T follicular helper cell (primary cell): ENCODE measurements around the gene SEMA6D.
"Not testable (repeated sequence)": the region's sequence is repeated elsewhere in the genome, so short reads cannot be mapped to it uniquely, and the experiment has no call there.

Experiments used
- DNase-seq: peaks from one replicate; pipeline ENCODE4 v3.0.0-alpha.2; 2020; ENCODE audit warnings: low read depth

The SEMA6D gene

DNA sequence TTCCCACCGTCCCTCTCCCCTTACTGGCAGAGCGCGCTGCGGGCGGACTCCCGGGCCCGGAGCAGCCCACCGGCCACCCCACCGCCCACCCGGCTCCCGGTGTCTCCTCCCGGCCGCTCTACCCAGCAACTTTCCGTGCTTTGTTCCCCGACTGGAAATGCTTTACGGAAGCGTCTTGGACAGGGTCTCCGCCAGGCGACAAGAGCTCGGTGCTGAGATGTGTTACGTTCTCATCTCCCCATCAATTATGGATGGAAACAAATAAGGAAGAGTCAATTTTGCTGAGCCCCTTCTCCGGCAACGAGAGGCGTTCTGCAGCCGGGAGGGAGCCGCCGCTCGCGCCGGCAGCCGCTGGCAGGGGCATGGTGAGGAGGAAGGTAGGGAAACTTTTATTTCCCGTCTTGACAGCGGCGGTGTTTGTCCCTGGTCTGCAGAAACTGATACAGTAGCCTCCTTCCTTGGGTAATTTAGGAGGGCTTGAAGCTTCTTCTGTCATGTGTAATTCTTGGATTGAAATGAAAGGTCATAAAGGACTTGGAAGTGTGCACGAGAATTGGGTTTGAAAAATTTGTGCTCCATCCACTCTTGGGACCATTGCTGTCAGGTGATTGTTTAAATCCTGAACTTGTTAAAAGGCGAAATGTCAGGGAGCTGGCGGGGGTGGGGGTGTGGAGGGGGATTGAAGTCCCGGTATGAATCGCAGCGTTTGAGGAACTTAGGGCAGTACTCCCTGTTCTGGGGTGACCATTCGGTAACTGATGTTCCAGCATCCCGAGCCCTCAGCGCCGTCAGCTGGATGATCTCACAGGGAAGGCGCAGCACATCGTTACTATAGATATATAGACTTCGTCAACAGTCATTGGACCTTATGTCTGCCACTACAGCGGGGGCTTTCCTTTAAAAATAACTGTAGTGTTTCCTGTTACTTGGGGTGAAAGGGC is 1.5 kb downstream of the SEMA6D start:
- DNase-seq = no peak

- DNase-seq = no peak
These were observed 2.4 kb downstream of the SEMA6D start for GRCh38 chr15:47719730-47720129.

DNA sequence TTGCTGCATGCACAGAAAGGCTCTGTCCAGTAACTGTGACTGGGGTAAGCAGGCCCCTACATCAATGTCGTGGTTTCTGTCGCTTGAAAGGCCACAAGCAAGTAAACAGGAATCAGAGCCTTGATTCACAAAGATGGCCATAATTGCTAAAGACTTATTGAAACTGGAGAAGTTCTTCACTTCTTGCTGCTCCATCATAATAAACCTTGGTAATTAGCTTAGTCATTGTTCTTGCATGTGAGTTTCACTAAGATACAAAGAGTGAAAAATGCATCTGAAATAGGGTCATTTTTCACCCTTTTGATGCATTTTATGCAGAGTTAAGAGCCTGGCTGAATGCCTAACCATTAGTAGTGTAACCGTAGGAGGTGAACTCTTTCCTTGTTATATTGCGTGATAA is 3.2 kb downstream of the SEMA6D start:
- no peak for DNase-seq

- no peak for DNase-seq
These were observed 4.4 kb downstream of the SEMA6D start for GRCh38 chr15:47721676-47722075.

- DNase-seq = no peak
These were observed 7.0 kb downstream of the SEMA6D start for GRCh38 chr15:47724346-47724745.

GRCh38 chr15:47725051-47725450 is 7.7 kb downstream of the SEMA6D start:
- DNase-seq = no peak

- DNase-seq = no peak
These were observed 8.6 kb downstream of the SEMA6D start for GRCh38 chr15:47725906-47726305.

DNA sequence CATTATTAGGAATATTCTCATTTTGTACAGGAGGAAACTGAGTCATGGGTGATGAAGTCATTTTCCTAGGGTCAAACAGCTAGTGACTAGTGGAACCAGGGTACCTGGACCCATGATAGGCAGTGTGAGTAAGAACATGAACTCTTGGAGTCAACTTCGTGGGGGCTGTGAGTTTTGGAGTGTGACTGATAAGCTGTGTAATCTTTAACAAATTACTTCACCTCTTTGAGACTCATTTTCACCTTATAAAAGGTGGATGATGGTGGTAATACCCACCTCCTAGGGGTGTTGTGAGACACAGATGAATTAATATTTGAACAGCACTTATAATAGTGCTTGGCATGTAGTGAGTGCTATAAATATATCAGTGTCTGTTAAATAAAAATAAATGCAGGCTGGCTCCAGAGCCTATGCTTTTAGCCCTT is 9.1 kb downstream of the SEMA6D start:
- no peak for DNase-seq

DNA sequence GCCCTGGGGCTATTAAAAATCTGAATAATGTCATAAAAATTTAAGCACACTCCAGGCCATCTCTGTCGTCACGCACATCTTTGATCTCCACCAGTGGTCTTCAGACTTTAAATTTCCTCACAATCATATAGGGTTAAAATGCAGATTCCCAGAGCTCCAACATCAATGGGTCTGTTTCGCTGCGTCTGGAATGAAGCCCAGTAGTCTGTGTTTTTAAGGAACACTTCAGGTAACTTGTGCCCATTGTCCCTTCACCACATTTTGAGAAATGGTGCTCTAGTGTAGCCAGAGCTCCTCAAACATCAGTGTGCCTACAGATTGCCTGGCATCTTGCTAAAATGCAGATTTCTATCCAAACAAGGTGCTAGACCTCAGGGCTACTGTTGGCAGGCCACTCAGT is 9.8 kb downstream of the SEMA6D start:
- DNase-seq = no peak

- no peak for DNase-seq
These were observed 10.4 kb downstream of the SEMA6D start for GRCh38 chr15:47727676-47728075.

DNA sequence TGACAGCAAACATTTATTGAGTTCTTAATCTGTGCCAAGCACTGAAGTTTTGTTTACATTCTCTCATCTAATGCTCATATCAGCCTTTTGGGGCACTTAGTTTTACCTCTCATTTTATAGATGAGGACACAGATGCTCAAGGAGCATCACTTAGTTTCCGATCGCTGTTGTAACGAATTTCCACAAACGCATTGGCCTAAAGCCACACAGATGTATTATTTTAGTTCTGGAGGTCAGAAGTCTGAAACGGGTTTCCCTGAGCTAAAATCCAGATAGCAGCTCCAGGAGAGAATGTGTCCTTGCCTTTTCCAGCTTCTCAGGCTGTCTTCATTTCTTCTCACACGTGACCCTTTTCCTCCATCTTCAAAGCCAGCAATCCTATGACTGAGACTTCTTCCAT is 11.1 kb downstream of the SEMA6D start:
- DNase-seq = no peak

- no peak for DNase-seq
These were observed 11.6 kb downstream of the SEMA6D start for GRCh38 chr15:47728886-47729285.

DNA sequence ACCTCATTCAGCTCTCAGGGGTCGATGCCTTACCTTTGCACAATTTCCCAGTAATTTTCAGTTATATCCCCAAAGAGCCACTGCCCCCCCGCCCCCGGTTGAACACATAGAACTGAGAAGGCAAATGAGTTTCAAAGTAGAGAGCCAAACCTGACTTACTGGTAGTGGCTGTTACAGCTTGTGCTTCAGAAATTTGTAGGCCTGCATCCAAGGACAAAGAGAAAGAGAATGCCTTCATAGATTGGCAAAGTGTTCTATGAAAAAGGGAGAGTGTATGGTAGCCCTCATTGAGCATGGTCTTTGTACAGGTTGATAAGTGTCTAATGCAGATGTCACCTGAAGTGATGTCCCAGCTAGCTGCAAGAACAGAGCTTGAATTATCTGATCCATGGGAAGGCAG is 13.9 kb downstream of the SEMA6D start:
- no peak for DNase-seq

- no peak for DNase-seq
These were observed 14.9 kb downstream of the SEMA6D start for GRCh38 chr15:47732248-47732647.

DNA sequence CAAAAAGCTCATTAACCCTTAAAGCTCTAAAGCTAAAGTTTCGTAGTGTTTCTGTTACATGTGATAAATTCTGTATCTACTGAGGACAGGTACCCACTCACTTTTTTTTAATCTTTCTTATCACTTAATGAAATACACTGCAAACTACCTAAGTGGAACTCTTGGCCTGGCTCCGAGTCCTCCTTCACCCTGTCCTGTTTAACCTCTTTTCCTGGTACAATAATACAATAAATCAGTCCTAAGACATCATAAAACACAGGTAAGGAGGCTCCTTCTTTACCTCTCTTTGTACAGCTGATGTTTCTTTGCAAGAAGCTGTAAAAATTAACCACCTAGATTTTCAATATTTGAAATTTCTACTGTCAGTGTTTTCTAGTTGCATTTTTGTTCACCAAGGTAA is 15.8 kb downstream of the SEMA6D start:
- DNase-seq = no peak

DNA sequence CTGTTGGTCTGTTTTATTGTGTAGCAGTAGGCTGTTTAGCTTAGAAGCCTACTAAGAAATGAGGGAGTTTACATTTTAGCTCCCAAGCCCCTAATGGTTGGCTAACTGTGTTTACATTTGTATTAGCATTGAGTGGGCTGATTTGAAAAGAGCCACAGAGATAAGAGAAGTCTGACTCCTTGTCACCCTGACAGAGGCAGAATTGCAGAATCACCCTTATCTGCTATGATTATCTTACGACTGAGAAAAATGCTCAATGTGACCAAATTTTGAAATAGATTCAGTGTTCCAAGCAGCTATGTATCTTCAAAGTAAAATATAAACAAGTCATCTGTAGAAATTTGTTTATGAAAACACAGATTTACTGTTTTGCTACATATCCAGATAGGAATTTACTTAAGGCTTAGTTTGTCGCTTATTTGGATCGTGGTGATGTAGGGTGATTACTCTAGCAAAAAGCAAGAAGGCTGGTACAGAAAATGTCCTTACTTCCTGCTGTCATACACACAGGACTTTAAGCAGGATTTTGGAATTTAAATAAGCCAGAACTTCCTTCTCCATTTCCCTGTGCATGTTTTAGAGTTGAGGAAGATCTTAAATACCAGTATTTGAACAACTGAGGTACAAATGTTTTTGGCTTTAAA is 19.0 kb downstream of the SEMA6D start:
- DNase-seq = no peak

DNA sequence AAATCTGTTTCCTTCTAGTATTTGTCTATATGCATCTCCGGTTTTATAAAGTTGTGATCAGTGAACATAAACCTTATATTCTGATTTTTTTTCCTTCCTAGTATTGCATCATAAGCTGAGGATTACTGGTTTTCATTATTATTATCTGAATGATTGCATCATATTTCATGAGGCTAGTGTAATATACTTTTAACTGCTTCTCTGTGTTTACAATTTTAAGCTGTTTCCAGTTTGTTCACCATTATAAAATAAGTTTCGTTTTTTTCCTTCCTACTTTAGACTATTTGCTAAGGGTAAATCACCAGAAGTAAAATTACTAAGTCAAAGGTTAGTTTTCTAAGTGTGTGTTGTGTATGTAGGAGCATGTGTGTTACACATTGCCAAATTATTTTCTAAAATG is 20.2 kb downstream of the SEMA6D start:
- no peak for DNase-seq

- not testable (repeated sequence) for DNase-seq
These were observed 21.0 kb downstream of the SEMA6D start for GRCh38 chr15:47738144-47738825.

GRCh38 chr15:47741082-47741481 is 23.8 kb downstream of the SEMA6D start:
- no peak for DNase-seq

- no peak for DNase-seq
These were observed 24.6 kb downstream of the SEMA6D start for GRCh38 chr15:47741907-47742306.

DNA sequence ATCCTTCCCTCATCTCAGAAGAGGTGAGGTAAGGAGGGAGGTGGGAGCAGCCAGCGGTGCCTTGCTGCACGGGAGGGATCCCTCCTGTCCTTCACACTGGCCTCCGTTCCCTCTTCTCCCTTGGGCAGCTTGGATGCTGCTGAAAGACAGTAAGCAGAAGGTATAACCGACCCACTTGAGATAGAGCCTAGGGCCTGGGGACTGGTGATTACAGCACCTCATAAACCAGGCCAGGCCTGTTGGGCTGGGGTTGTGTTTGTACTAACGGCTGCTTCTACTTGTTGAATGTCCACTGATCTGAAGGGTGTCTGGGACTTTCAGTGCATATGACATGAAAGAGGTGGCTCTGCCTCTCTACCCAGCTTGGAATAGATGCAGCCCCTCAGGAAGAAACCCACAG is 25.0 kb downstream of the SEMA6D start:
- no peak for DNase-seq

GRCh38 chr15:47742742-47743141 is 25.4 kb downstream of the SEMA6D start:
- no peak for DNase-seq

- DNase-seq = no peak
These were observed 26.1 kb downstream of the SEMA6D start for GRCh38 chr15:47743385-47743784.
